Endothelial cell of umbilical vein (primary cell): ENCODE data around the gene PRR11. TPM values are rescaled to one million over a fixed set of nuclear protein-coding genes. Genes with fewer than 3 reads are reported as not detected.
"Not testable (repeated sequence)": the region's sequence is repeated elsewhere in the genome, so short reads cannot be mapped to it uniquely, and the experiment has no call there.

Source experiments
- BruUV-seq: library from RNA; stranded (reverse); fragments of 400-500 nt; replicated peaks from 2 replicates; lab custom pipeline; 2021; lab: Mats Ljungman, UMichigan
- CTCF ChIA-PET: fragments of 300-600, 350-600 bp; sonication (Branson Sonifier 250); formaldehyde crosslinking; loops from one replicate; lab custom pipeline; 2021; ENCODE audit warnings: antibody characterized with exemption, inconsistent platforms; lab: Charles Lee
- POLR2A ChIA-PET: fragments of 300-600, 350-600 bp; sonication (Branson Sonifier 250); formaldehyde crosslinking; loops from one replicate; lab custom pipeline; 2021; ENCODE audit warnings: antibody characterized with exemption, inconsistent platforms; lab: Charles Lee
- DNase-seq: peaks from one replicate; pipeline ENCODE4 v3.0.0-alpha.2; 2011; ENCODE audit warnings: low read depth, low spot score
- FAIRE-seq: peaks from 2 replicates; lab custom pipeline; 2011; peaks lifted over from hg19 to GRCh38; lab: Jason Lieb, UNC
- H2AFZ ChIP-seq: 2 replicates; pipeline ENCODE4 v1.6.0; 2012; ENCODE audit warnings: low read depth, low read length, control low read depth, inconsistent platforms
- H3K27ac ChIP-seq: 2 replicates; pipeline ENCODE4 v1.5.1; 2011; ENCODE audit warnings: low read depth, mild to moderate bottlenecking, control low read depth, low read length, moderate library complexity; ENCODE audit not compliant: insufficient read depth
- H3K27me3 ChIP-seq, 2 experiments: 2 replicates each; pipeline versions ENCODE4 v1.6.0 to v1.6.1; 2011; ENCODE audit warnings: low read length in 2 of 2, mixed read lengths in 1 of 2; ENCODE audit not compliant: control insufficient read depth in 2 of 2, insufficient read depth in 2 of 2
- H3K36me3 ChIP-seq, 2 experiments: 2 replicates in 1 of 2; 3 replicates in 1 of 2; pipeline ENCODE4 v1.5.1; 2011; ENCODE audit warnings: low read length in 2 of 2, mild to moderate bottlenecking in 1 of 2, moderate library complexity in 1 of 2; ENCODE audit not compliant: control insufficient read depth in 2 of 2, insufficient read depth in 2 of 2; ENCODE audit errors: extremely low read depth in 1 of 2
- H3K4me1 ChIP-seq: 3 replicates; pipeline ENCODE4 v1.5.1; 2011; ENCODE audit warnings: mild to moderate bottlenecking, low read length; ENCODE audit not compliant: control insufficient read depth, insufficient read depth; ENCODE audit errors: extremely low read depth
- H3K4me2 ChIP-seq: 2 replicates; pipeline ENCODE4 v1.6.1; 2011; ENCODE audit warnings: low read length, control low read depth, mixed read lengths; ENCODE audit not compliant: insufficient read depth
- H3K4me3 ChIP-seq, 3 experiments: fragments of 200-600 bp in 1 of 3; sonication (generic), shearing (Covaris generic) in 1 of 3; replicated peaks in 1 of 3; 2 replicates each; pipeline ENCODE4 v1.5.1; 2011 to 2016; ENCODE audit warnings: control low read depth in 3 of 3, low read length in 3 of 3, mild to moderate bottlenecking in 2 of 3, inconsistent platforms in 1 of 3, low read depth in 1 of 3, moderate library complexity in 1 of 3; ENCODE audit not compliant: insufficient read depth in 1 of 3
- H3K79me2 ChIP-seq: 2 replicates; pipeline ENCODE4 v1.6.0; 2012; ENCODE audit warnings: low read length, inconsistent platforms; ENCODE audit not compliant: control insufficient read depth, insufficient read depth
- H3K9ac ChIP-seq: replicated peaks from 2 replicates; pipeline ENCODE3; 2011; ENCODE audit warnings: low read length, control low read depth; ENCODE audit not compliant: insufficient read depth; ENCODE audit errors: extremely low read depth
- H3K9me1 ChIP-seq: replicated peaks from 3 replicates; pipeline ENCODE4 v1.6.0; 2011; ENCODE audit warnings: mild to moderate bottlenecking, low read length; ENCODE audit not compliant: control insufficient read depth, insufficient read depth; ENCODE audit errors: extremely low read depth
- H3K9me3 ChIP-seq: replicated peaks from 2 replicates; pipeline ENCODE4 v1.5.1; 2012; ENCODE audit warnings: low read length, inconsistent platforms; ENCODE audit not compliant: control insufficient read depth, insufficient read depth
- H4K20me1 ChIP-seq: replicated peaks from 2 replicates; pipeline ENCODE3; 2011; ENCODE audit warnings: mild to moderate bottlenecking, low read length; ENCODE audit not compliant: control insufficient read depth, insufficient read depth; ENCODE audit errors: extremely low read depth
- JUN ChIP-seq: IDR thresholded peaks from 2 replicates; pipeline ENCODE4 v1.6.1; 2011; ENCODE audit warnings: borderline replicate concordance, low read depth; ENCODE audit not compliant: insufficient read length, insufficient read depth
- dilution Hi-C: fragments of 300-500 bp; cut with MboI; formaldehyde crosslinking; loops from one replicate; pipeline ENCODE4 v1.15.0; 2019; ENCODE audit warnings: low sequenced_read_pairs; ENCODE audit not compliant: extremely low pct_ligation_motif_present
- intact Hi-C: fragments of 100-400 bp; cut with micrococcal nuclease; formaldehyde crosslinking; loops from one replicate; pipeline ENCODE4 v1.10.0; 2022
- polyA plus RNA-seq, 4 experiments: library from polyadenylated mRNA; depleted of rRNA in 3 of 4; stranded (reverse) in 3 of 4; unstranded in 1 of 4; fragments of >200 nt; gene quantifications; 2 replicates each; pipeline versions ENCODE4 v1.2.1 to v1.2.3, GENCODE V29; 2011 to 2012; ENCODE audit warnings: missing spikeins in 1 of 4
- total RNA-seq: library from RNA; stranded (reverse); gene quantifications from 2 replicates; pipeline ENCODE4 v1.2.3, GENCODE V29; 2021

Gene PRR11
- total and polyA plus RNA-seq, 2 donors (not counting 3 experiments of a cell fraction or from before 2014, with no cell fraction given): 28.8 to 86.3 TPM

GRCh38 chr17:59178266-59178985 lies 22.9 kb downstream of the PRR11 start:
- POLR2A ChIA-PET: no interaction called here
- peaks cover under 1 to 4% of the 10 kb centered on the region in 2 experiments for H3K36me3 ChIP-seq

GRCh38 chr17:59179601-59180000 lies 24.1 kb downstream of the PRR11 start:
- not testable (repeated sequence) for BruUV-seq

More at GRCh38 chr17:59178266-59178985, 22.9 kb downstream of the PRR11 start:
- no peak overlapping the region for H3K4me2 ChIP-seq
- no peak overlapping the region for H3K4me3 ChIP-seq
- CTCF ChIA-PET: interaction anchor here (1.1 kb wide), 1 partner anchor 12 kb away, joined by 3 read pairs; no protein-coding TSS in a partner anchor
- peaks cover 38% of the 10 kb centered on the region for H3K79me2 ChIP-seq
- intact Hi-C loops (no loop called here), dilution Hi-C loops (no loop called here)
- TF ChIP-seq JUN: no peak
- H3K9ac ChIP-seq: no peak overlapping the region
- H3K27me3 ChIP-seq: no peaks in the 10 kb centered on the region
- DNase-seq (no peak), FAIRE-seq (no peak)
- no peaks in the 10 kb centered on the region for H3K4me1 ChIP-seq
- H2AFZ ChIP-seq: no peak overlapping the region
- no peaks in the 10 kb centered on the region for H3K9me1 ChIP-seq
- no TSS peak for BruUV-seq
- no peak overlapping the region for H3K27ac ChIP-seq
- no peaks in the 10 kb centered on the region for H4K20me1 ChIP-seq
- no peaks in the 10 kb centered on the region for H3K9me3 ChIP-seq

More at GRCh38 chr17:59179601-59180000, 24.1 kb downstream of the PRR11 start:
- FAIRE-seq, H3K4me2 ChIP-seq, H3K9ac ChIP-seq, H3K9me3 ChIP-seq, intact Hi-C loops, H3K27ac ChIP-seq, H4K20me1 ChIP-seq, DNase-seq, dilution Hi-C loops, H3K4me1 ChIP-seq, H3K36me3 ChIP-seq, H3K4me3 ChIP-seq, H3K9me1 ChIP-seq, H3K27me3 ChIP-seq, H2AFZ ChIP-seq: not testable (repeated sequence)
- ChIA-PET POLR2A (interaction anchor here (0.6 kb wide), 1 partner anchor 548 kb away, joined by 3 read pairs; no protein-coding TSS in a partner anchor), CTCF (interaction anchor here (1.1 kb wide), 1 partner anchor 14 kb away, joined by 3 read pairs; no protein-coding TSS in a partner anchor)
- peaks cover 32% of the 10 kb centered on the region for H3K79me2 ChIP-seq
